ENCODE measurements around the gene MAST4. TPM values are rescaled to one million over a fixed set of nuclear protein-coding genes. Genes with fewer than 3 reads are reported as not detected.
A peak's percentile ranks its signal among the peaks of the same experiment; 100 is the strongest.

The MAST4 gene
- total RNA-seq, 2 donors from 2014 or later = 36.8 to 45.7 TPM

GRCh38 chr5:67190861-67191260 is 594.7 kb downstream of the MAST4 start:
- WGBS = 65% methylated on average over 5 of the region's 5 CpGs
- intact Hi-C loops (cut with DNase I) = no loop called here

GRCh38 chr5:67192719-67193438 is 596.7 kb downstream of the MAST4 start:
- 40% methylated on average over 9 of the region's 9 CpGs for WGBS
- intact Hi-C loops (cut with DNase I) = no loop called here

More at GRCh38 chr5:67190861-67191260, 594.7 kb downstream of the MAST4 start:
- no peak overlapping the region for H3K4me3 ChIP-seq
- H3K27ac ChIP-seq = no peak overlapping the region
- TF ChIP-seq POLR2A (IDR thresholded peaks at IDR 0.05) = no peak
- TF ChIP-seq POLR2AphosphoS5 (IDR thresholded peaks at IDR 0.05) = no peak
- TF ChIP-seq, protein P1, sequence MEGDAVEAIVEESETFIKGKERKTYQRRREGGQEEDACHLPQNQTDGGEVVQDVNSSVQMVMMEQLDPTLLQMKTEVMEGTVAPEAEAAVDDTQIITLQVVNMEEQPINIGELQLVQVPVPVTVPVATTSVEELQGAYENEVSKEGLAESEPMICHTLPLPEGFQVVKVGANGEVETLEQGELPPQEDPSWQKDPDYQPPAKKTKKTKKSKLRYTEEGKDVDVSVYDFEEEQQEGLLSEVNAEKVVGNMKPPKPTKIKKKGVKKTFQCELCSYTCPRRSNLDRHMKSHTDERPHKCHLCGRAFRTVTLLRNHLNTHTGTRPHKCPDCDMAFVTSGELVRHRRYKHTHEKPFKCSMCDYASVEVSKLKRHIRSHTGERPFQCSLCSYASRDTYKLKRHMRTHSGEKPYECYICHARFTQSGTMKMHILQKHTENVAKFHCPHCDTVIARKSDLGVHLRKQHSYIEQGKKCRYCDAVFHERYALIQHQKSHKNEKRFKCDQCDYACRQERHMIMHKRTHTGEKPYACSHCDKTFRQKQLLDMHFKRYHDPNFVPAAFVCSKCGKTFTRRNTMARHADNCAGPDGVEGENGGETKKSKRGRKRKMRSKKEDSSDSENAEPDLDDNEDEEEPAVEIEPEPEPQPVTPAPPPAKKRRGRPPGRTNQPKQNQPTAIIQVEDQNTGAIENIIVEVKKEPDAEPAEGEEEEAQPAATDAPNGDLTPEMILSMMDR (IDR thresholded peaks at IDR 0.05) = no peak
- no peaks in the 10 kb centered on the region for H3K9me3 ChIP-seq
- no peaks in the 10 kb centered on the region for H3K27me3 ChIP-seq (replicated peaks; ENCODE audit: insufficient read depth)
- no peaks in the 10 kb centered on the region for H3K36me3 ChIP-seq
- no peaks in the 10 kb centered on the region for H3K4me1 ChIP-seq (replicated peaks)
- DNase-seq (ENCODE audit: low spot score) = no peak

DNA sequence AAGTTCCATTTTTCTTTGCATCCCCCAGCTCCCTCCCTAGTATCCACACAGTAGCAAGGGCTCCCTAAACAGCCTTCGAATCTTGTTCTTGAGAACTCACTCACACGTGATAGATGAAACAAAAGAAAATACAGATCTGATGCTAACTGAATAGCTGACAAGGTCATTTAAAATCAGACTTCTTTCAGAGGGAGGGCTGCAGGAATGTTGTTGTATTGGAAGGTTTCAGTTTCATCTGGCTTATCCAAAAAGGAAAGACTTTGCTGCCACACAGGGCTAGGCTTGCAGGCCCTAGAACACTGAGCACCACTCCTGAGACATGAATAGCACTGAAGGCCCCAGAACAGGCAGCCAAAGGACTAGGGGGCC is 597.2 kb downstream of the MAST4 start:
- Histone ChIP-seq H3K4me1 (replicated peaks) (no peaks in the 10 kb centered on the region), H3K36me3 (no peaks in the 10 kb centered on the region), H3K27ac (peak overlapping the region in 1 of 2 donors; percentile 25), H3K4me3 (no peak overlapping the region), H3K9me3 (no peaks in the 10 kb centered on the region), H3K27me3 (replicated peaks; ENCODE audit: insufficient read depth) (no peaks in the 10 kb centered on the region)
- 12% methylated on average over 2 of the region's 2 CpGs for WGBS
- TF ChIP-seq POLR2A (IDR thresholded peaks at IDR 0.05) (no peak), POLR2AphosphoS5 (IDR thresholded peaks at IDR 0.05) (no peak)
- TF ChIP-seq, protein P1 (IDR thresholded peaks at IDR 0.05) = no peak
- DNase-seq (ENCODE audit: low spot score) = no peak
- intact Hi-C loops (cut with DNase I) = no loop called here

More at GRCh38 chr5:67192719-67193438, 596.7 kb downstream of the MAST4 start:
- Histone ChIP-seq H3K27ac (peak overlapping the region in 1 of 2 donors; percentile 25), H3K27me3 (replicated peaks; ENCODE audit: insufficient read depth) (no peaks in the 10 kb centered on the region), H3K36me3 (no peaks in the 10 kb centered on the region), H3K9me3 (no peaks in the 10 kb centered on the region), H3K4me3 (no peak overlapping the region), H3K4me1 (replicated peaks) (no peaks in the 10 kb centered on the region)
- DNase-seq (ENCODE audit: low spot score) = no peak
- TF ChIP-seq POLR2AphosphoS5 (IDR thresholded peaks at IDR 0.05) (no peak), POLR2A (IDR thresholded peaks at IDR 0.05) (no peak)
- TF ChIP-seq, protein P1 (IDR thresholded peaks at IDR 0.05) = no peak

- no peak overlapping the region for H3K4me3 ChIP-seq
- H3K4me1 ChIP-seq (replicated peaks) = no peaks in the 10 kb centered on the region
- TF ChIP-seq, protein P1 (IDR thresholded peaks at IDR 0.05) = no peak
- TF ChIP-seq POLR2A (IDR thresholded peaks at IDR 0.05) (no peak), POLR2AphosphoS5 (IDR thresholded peaks at IDR 0.05) (no peak)
- no peaks in the 10 kb centered on the region for H3K27me3 ChIP-seq (replicated peaks; ENCODE audit: insufficient read depth)
- DNase-seq (ENCODE audit: low spot score) = no peak
- H3K36me3 ChIP-seq = no peaks in the 10 kb centered on the region
- intact Hi-C loops (cut with DNase I) = no loop called here
- 91% methylated on average over 3 of the region's 3 CpGs for WGBS
- H3K27ac ChIP-seq = no peak overlapping the region
- H3K9me3 ChIP-seq = no peaks in the 10 kb centered on the region
Observed at GRCh38 chr5:67194166-67194565, 598.0 kb downstream of the MAST4 start.
